Endothelial cell of umbilical vein (primary cell): ENCODE measurements around the gene ATG7. TPM values are rescaled to one million over a fixed set of nuclear protein-coding genes. Genes with fewer than 3 reads are reported as not detected.

Experiments
- BruUV-seq: library from RNA; stranded (reverse); fragments of 400-500 nt; replicated peaks from 2 replicates; lab custom pipeline; 2021; lab: Mats Ljungman, UMichigan
- CTCF ChIA-PET: fragments of 300-600, 350-600 bp; sonication (Branson Sonifier 250); formaldehyde crosslinking; loops from one replicate; lab custom pipeline; 2021; ENCODE audit warnings: antibody characterized with exemption, inconsistent platforms; lab: Charles Lee
- POLR2A ChIA-PET: fragments of 300-600, 350-600 bp; sonication (Branson Sonifier 250); formaldehyde crosslinking; loops from one replicate; lab custom pipeline; 2021; ENCODE audit warnings: antibody characterized with exemption, inconsistent platforms; lab: Charles Lee
- DNase-seq: peaks from one replicate; pipeline ENCODE4 v3.0.0-alpha.2; 2011; ENCODE audit warnings: low read depth, low spot score
- FAIRE-seq: peaks from 2 replicates; lab custom pipeline; 2011; peaks lifted over from hg19 to GRCh38; lab: Jason Lieb, UNC
- H2AFZ ChIP-seq: 2 replicates; pipeline ENCODE4 v1.6.0; 2012; ENCODE audit warnings: low read depth, low read length, control low read depth, inconsistent platforms
- H3K27ac ChIP-seq: 2 replicates; pipeline ENCODE4 v1.5.1; 2011; ENCODE audit warnings: low read depth, mild to moderate bottlenecking, control low read depth, low read length, moderate library complexity; ENCODE audit not compliant: insufficient read depth
- H3K27me3 ChIP-seq, 2 experiments: 2 replicates each; pipeline versions ENCODE4 v1.6.0 to v1.6.1; 2011; ENCODE audit warnings: low read length in 2 of 2, mixed read lengths in 1 of 2; ENCODE audit not compliant: control insufficient read depth in 2 of 2, insufficient read depth in 2 of 2
- H3K36me3 ChIP-seq, 2 experiments: 2 replicates in 1 of 2; 3 replicates in 1 of 2; pipeline ENCODE4 v1.5.1; 2011; ENCODE audit warnings: low read length in 2 of 2, mild to moderate bottlenecking in 1 of 2, moderate library complexity in 1 of 2; ENCODE audit not compliant: control insufficient read depth in 2 of 2, insufficient read depth in 2 of 2; ENCODE audit errors: extremely low read depth in 1 of 2
- H3K4me1 ChIP-seq: 3 replicates; pipeline ENCODE4 v1.5.1; 2011; ENCODE audit warnings: mild to moderate bottlenecking, low read length; ENCODE audit not compliant: control insufficient read depth, insufficient read depth; ENCODE audit errors: extremely low read depth
- H3K4me2 ChIP-seq: 2 replicates; pipeline ENCODE4 v1.6.1; 2011; ENCODE audit warnings: low read length, control low read depth, mixed read lengths; ENCODE audit not compliant: insufficient read depth
- H3K4me3 ChIP-seq, 3 experiments: fragments of 200-600 bp in 1 of 3; sonication (generic), shearing (Covaris generic) in 1 of 3; replicated peaks in 1 of 3; 2 replicates each; pipeline ENCODE4 v1.5.1; 2011 to 2016; ENCODE audit warnings: control low read depth in 3 of 3, low read length in 3 of 3, mild to moderate bottlenecking in 2 of 3, inconsistent platforms in 1 of 3, low read depth in 1 of 3, moderate library complexity in 1 of 3; ENCODE audit not compliant: insufficient read depth in 1 of 3
- H3K79me2 ChIP-seq: 2 replicates; pipeline ENCODE4 v1.6.0; 2012; ENCODE audit warnings: low read length, inconsistent platforms; ENCODE audit not compliant: control insufficient read depth, insufficient read depth
- H3K9ac ChIP-seq: replicated peaks from 2 replicates; pipeline ENCODE3; 2011; ENCODE audit warnings: low read length, control low read depth; ENCODE audit not compliant: insufficient read depth; ENCODE audit errors: extremely low read depth
- H3K9me1 ChIP-seq: replicated peaks from 3 replicates; pipeline ENCODE4 v1.6.0; 2011; ENCODE audit warnings: mild to moderate bottlenecking, low read length; ENCODE audit not compliant: control insufficient read depth, insufficient read depth; ENCODE audit errors: extremely low read depth
- H3K9me3 ChIP-seq: replicated peaks from 2 replicates; pipeline ENCODE4 v1.5.1; 2012; ENCODE audit warnings: low read length, inconsistent platforms; ENCODE audit not compliant: control insufficient read depth, insufficient read depth
- H4K20me1 ChIP-seq: replicated peaks from 2 replicates; pipeline ENCODE3; 2011; ENCODE audit warnings: mild to moderate bottlenecking, low read length; ENCODE audit not compliant: control insufficient read depth, insufficient read depth; ENCODE audit errors: extremely low read depth
- EZH2 ChIP-seq: IDR thresholded peaks from 2 replicates; pipeline ENCODE4 v1.6.1; 2012; ENCODE audit warnings: borderline replicate concordance, low read depth, mild to moderate bottlenecking, moderate library complexity, low read length, inconsistent platforms; ENCODE audit not compliant: severe bottlenecking
- FOS ChIP-seq: IDR thresholded peaks from 2 replicates; pipeline ENCODE4 v1.6.1; 2011; ENCODE audit warnings: mild to moderate bottlenecking, low read length, moderate library complexity, borderline replicate concordance; ENCODE audit not compliant: insufficient read depth
- GATA2 ChIP-seq: IDR thresholded peaks from 2 replicates; pipeline ENCODE4 v1.7.0; 2011; ENCODE audit warnings: low read depth, mild to moderate bottlenecking, moderate library complexity, mixed read lengths, low read length; ENCODE audit not compliant: insufficient read length, insufficient read depth
- JUN ChIP-seq: IDR thresholded peaks from 2 replicates; pipeline ENCODE4 v1.6.1; 2011; ENCODE audit warnings: borderline replicate concordance, low read depth; ENCODE audit not compliant: insufficient read length, insufficient read depth
- MAX ChIP-seq: IDR thresholded peaks from 2 replicates; pipeline ENCODE4 v1.6.1; 2011; ENCODE audit not compliant: insufficient read depth, insufficient read length
- MYC ChIP-seq: IDR thresholded peaks from one replicate; pipeline ENCODE4 v1.6.1; 2011; ENCODE audit warnings: mild to moderate bottlenecking, low read depth, low read length
- POLR2A ChIP-seq: IDR thresholded peaks from 2 replicates; pipeline ENCODE4 v1.6.1; 2012; ENCODE audit warnings: low read depth, mild to moderate bottlenecking, control low read depth, low read length
- POLR2AphosphoS5 ChIP-seq: IDR thresholded peaks from 2 replicates; pipeline ENCODE4 v1.6.1; 2012; ENCODE audit warnings: low read depth, mild to moderate bottlenecking, control low read depth, low read length, moderate library complexity; ENCODE audit not compliant: insufficient read depth
- dilution Hi-C: fragments of 300-500 bp; cut with MboI; formaldehyde crosslinking; loops from one replicate; pipeline ENCODE4 v1.15.0; 2019; ENCODE audit warnings: low sequenced_read_pairs; ENCODE audit not compliant: extremely low pct_ligation_motif_present
- intact Hi-C: fragments of 100-400 bp; cut with micrococcal nuclease; formaldehyde crosslinking; loops from one replicate; pipeline ENCODE4 v1.10.0; 2022
- polyA plus RNA-seq, 4 experiments: library from polyadenylated mRNA; depleted of rRNA in 3 of 4; stranded (reverse) in 3 of 4; unstranded in 1 of 4; fragments of >200 nt; gene quantifications; 2 replicates each; pipeline versions ENCODE4 v1.2.1 to v1.2.3, GENCODE V29; 2011 to 2012; ENCODE audit warnings: missing spikeins in 1 of 4
- total RNA-seq: library from RNA; stranded (reverse); gene quantifications from 2 replicates; pipeline ENCODE4 v1.2.3, GENCODE V29; 2021
- TF ChIP-seq, protein P1 (sequence below), 2 donors: IDR thresholded peaks; 1 replicate in 1 of 2; 2 replicates in 1 of 2; pipeline ENCODE4 v1.5.1; 2011; ENCODE audit warnings: low read length in 2 of 2, mild to moderate bottlenecking in 2 of 2, moderate library complexity in 2 of 2, control low read depth in 1 of 2, inconsistent platforms in 1 of 2, low read depth in 1 of 2; ENCODE audit not compliant: insufficient read depth in 1 of 2; ENCODE audit errors: extremely low read depth in 1 of 2

The ATG7 gene
- total and polyA plus RNA-seq, 2 donors (not counting 3 experiments of a cell fraction or from before 2014, with no cell fraction given): 30.8 to 48.3 TPM

DNA sequence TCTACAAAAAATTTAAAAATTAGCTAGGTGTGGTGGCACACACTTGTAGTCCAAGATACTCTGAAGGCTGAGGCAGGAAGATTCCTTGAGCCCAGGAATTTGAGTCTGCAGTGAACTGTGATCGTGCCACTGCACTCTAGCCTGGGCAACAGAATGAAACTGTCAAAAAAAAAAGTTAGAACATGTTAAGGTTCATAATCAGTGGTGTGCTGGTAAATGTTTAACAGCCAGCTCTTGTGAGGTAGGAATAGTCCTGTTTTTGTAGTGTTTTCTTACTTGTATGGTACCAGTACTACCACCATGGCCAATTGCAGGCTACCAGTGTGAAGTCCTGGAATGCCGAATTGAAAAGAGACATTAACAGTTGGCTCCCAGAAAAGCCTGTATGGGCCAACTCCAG lies 50.7 kb downstream of the ATG7 start:
- no peak overlapping the region for H3K4me3 ChIP-seq
- no peaks in the 10 kb centered on the region for H3K9me3 ChIP-seq
- no peaks in the 10 kb centered on the region for H3K9me1 ChIP-seq
- no TSS peak for BruUV-seq
- no peak overlapping the region for H3K9ac ChIP-seq
- H3K27ac ChIP-seq: no peak overlapping the region
- dilution Hi-C loops: no loop called here
- no peak for TF ChIP-seq GATA2
- TF ChIP-seq MAX: no peak
- no peak for TF ChIP-seq JUN
- TF ChIP-seq EZH2: no peak
- TF ChIP-seq POLR2AphosphoS5: no peak
- H3K36me3 ChIP-seq: peaks cover 2 to 10% of the 10 kb centered on the region in 2 experiments
- peaks cover 4% of the 10 kb centered on the region for H3K4me1 ChIP-seq
- H3K27me3 ChIP-seq: no peaks in the 10 kb centered on the region
- intact Hi-C loops: no loop called here
- CTCF ChIA-PET: interaction anchor here (0.9 to 1.1 kb wide), 2 partner anchors 10 to 304 kb away, joined by 3 to 4 read pairs; no protein-coding TSS in a partner anchor
- no peak overlapping the region for H2AFZ ChIP-seq
- H3K4me2 ChIP-seq: no peak overlapping the region
- no peaks in the 10 kb centered on the region for H4K20me1 ChIP-seq
- FAIRE-seq (no peak), DNase-seq (no peak)
- no peaks in the 10 kb centered on the region for H3K79me2 ChIP-seq
- POLR2A ChIA-PET: no interaction called here

- Histone ChIP-seq H3K9me1 (no peaks in the 10 kb centered on the region), H3K27me3 (no peaks in the 10 kb centered on the region), H3K4me1 (peaks cover 13% of the 10 kb centered on the region), H2AFZ (no peak overlapping the region), H3K79me2 (no peaks in the 10 kb centered on the region), H3K9ac (no peak overlapping the region), H4K20me1 (no peaks in the 10 kb centered on the region), H3K9me3 (no peaks in the 10 kb centered on the region), H3K4me2 (no peak overlapping the region), H3K27ac (no peak overlapping the region), H3K4me3 (no peak overlapping the region), H3K36me3 (peaks cover 2 to 6% of the 10 kb centered on the region in 2 experiments)
- intact Hi-C loops (no loop called here), dilution Hi-C loops (no loop called here)
- ChIA-PET CTCF (interaction anchor here (1.1 kb wide), 1 partner anchor 11 kb away, joined by 4 read pairs; no protein-coding TSS in a partner anchor), POLR2A (no interaction called here)
- FAIRE-seq (no peak), DNase-seq (no peak)
- BruUV-seq: no TSS peak
- no peak for TF ChIP-seq MYC
- no peak for TF ChIP-seq FOS
- TF ChIP-seq EZH2: no peak
- TF ChIP-seq GATA2: no peak
- TF ChIP-seq JUN: no peak
- TF ChIP-seq, protein P1, sequence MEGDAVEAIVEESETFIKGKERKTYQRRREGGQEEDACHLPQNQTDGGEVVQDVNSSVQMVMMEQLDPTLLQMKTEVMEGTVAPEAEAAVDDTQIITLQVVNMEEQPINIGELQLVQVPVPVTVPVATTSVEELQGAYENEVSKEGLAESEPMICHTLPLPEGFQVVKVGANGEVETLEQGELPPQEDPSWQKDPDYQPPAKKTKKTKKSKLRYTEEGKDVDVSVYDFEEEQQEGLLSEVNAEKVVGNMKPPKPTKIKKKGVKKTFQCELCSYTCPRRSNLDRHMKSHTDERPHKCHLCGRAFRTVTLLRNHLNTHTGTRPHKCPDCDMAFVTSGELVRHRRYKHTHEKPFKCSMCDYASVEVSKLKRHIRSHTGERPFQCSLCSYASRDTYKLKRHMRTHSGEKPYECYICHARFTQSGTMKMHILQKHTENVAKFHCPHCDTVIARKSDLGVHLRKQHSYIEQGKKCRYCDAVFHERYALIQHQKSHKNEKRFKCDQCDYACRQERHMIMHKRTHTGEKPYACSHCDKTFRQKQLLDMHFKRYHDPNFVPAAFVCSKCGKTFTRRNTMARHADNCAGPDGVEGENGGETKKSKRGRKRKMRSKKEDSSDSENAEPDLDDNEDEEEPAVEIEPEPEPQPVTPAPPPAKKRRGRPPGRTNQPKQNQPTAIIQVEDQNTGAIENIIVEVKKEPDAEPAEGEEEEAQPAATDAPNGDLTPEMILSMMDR (IDR thresholded peaks at IDR 0.05; ENCODE audit: extremely low read depth in 1 of 2, insufficient read depth in 1 of 2, low read depth in 1 of 2, low read length in 2 of 2): no peak
- no peak for TF ChIP-seq MAX
- TF ChIP-seq POLR2AphosphoS5: no peak
- no peak for TF ChIP-seq POLR2A
These were observed 51.6 kb downstream of the ATG7 start for GRCh38 chr3:11323813-11324212.
